Muscle layer of duodenum (tissue), 2 donors: Measurements from ENCODE around the gene GPR83.
"Not testable (repeated sequence)": the region's sequence is repeated elsewhere in the genome, so short reads cannot be mapped to it uniquely, and the experiment has no call there.

Experiments
- H3K27ac ChIP-seq: one replicate; pipeline ENCODE4 v1.7.0; 2013; ENCODE audit warnings: mild to moderate bottlenecking, low read length
- H3K27me3 ChIP-seq: one replicate; pipeline ENCODE4 v1.7.0; 2013; ENCODE audit warnings: low read depth, mild to moderate bottlenecking, control low read depth, low read length
- H3K36me3 ChIP-seq, 2 donors: one replicate each; pipeline ENCODE4 v1.7.0; 2013; ENCODE audit warnings: low read length in 2 of 2, control low read depth in 1 of 2, mild to moderate bottlenecking in 1 of 2; ENCODE audit not compliant: insufficient read depth in 2 of 2, control insufficient read depth in 1 of 2
- H3K4me1 ChIP-seq, 2 donors: one replicate each; pipeline ENCODE4 v1.7.0; 2013; ENCODE audit warnings: low read length in 2 of 2, mild to moderate bottlenecking in 2 of 2, control low read depth in 1 of 2, moderate library complexity in 1 of 2; ENCODE audit not compliant: insufficient read depth in 2 of 2, control insufficient read depth in 1 of 2
- H3K4me3 ChIP-seq, 2 donors: one replicate each; pipeline ENCODE4 v1.7.0; 2013; ENCODE audit warnings: low read length in 2 of 2, low read depth in 1 of 2, mild to moderate bottlenecking in 1 of 2
- H3K9me3 ChIP-seq, 2 donors: one replicate each; pipeline ENCODE4 v1.7.0; 2013; ENCODE audit warnings: low read length in 2 of 2, control low read depth in 1 of 2, mild to moderate bottlenecking in 1 of 2; ENCODE audit not compliant: control insufficient read depth in 1 of 2
- donor health status: healthy.

The GPR83 gene

GRCh38 chr11:94370576-94370975 is 30.6 kb downstream of the GPR83 start:
- not testable (repeated sequence) for H3K36me3 ChIP-seq, H3K27ac ChIP-seq, H3K9me3 ChIP-seq, H3K4me1 ChIP-seq, H3K27me3 ChIP-seq, H3K4me3 ChIP-seq

- H3K27ac ChIP-seq, H3K4me1 ChIP-seq, H3K9me3 ChIP-seq, H3K36me3 ChIP-seq, H3K4me3 ChIP-seq, H3K27me3 ChIP-seq: not testable (repeated sequence)
Measured at GRCh38 chr11:94350850-94351563, 50.2 kb downstream of the GPR83 start.

- not testable (repeated sequence) for H3K4me3 ChIP-seq, H3K27me3 ChIP-seq, H3K36me3 ChIP-seq, H3K27ac ChIP-seq, H3K9me3 ChIP-seq, H3K4me1 ChIP-seq
Measured at GRCh38 chr11:94346311-94346710, 54.9 kb downstream of the GPR83 start.

- no peak overlapping the region for H3K27ac ChIP-seq
Measured at GRCh38 chr11:94343495-94343894, 57.7 kb downstream of the GPR83 start.

GRCh38 chr11:94342250-94342649 is 59.0 kb downstream of the GPR83 start:
- Histone ChIP-seq H3K9me3 (no peaks in the 10 kb centered on the region), H3K4me1 (no peaks in the 10 kb centered on the region), H3K36me3 (no peaks in the 10 kb centered on the region), H3K27me3 (no peaks in the 10 kb centered on the region), H3K27ac (no peak overlapping the region), H3K4me3 (no peak overlapping the region)

More at GRCh38 chr11:94343495-94343894, 57.7 kb downstream of the GPR83 start:
- no peaks in the 10 kb centered on the region for H3K4me1 ChIP-seq
- H3K4me3 ChIP-seq = no peak overlapping the region
- no peaks in the 10 kb centered on the region for H3K36me3 ChIP-seq
- H3K9me3 ChIP-seq = no peaks in the 10 kb centered on the region
- H3K27me3 ChIP-seq = no peaks in the 10 kb centered on the region

GRCh38 chr11:94338651-94339050 is 62.6 kb downstream of the GPR83 start:
- H3K4me1 ChIP-seq = no peaks in the 10 kb centered on the region
- H3K36me3 ChIP-seq = no peaks in the 10 kb centered on the region
- no peak overlapping the region for H3K4me3 ChIP-seq
- H3K9me3 ChIP-seq = no peaks in the 10 kb centered on the region
- no peaks in the 10 kb centered on the region for H3K27me3 ChIP-seq
- H3K27ac ChIP-seq = no peak overlapping the region

- Histone ChIP-seq H3K36me3 (no peaks in the 10 kb centered on the region), H3K4me3 (no peak overlapping the region), H3K27ac (no peak overlapping the region), H3K4me1 (peaks cover 0 to 1% of the 10 kb centered on the region in 2 donors), H3K27me3 (no peaks in the 10 kb centered on the region), H3K9me3 (no peaks in the 10 kb centered on the region)
Measured at GRCh38 chr11:94336033-94336432, 65.2 kb downstream of the GPR83 start.

GRCh38 chr11:94332814-94333213 is 68.4 kb downstream of the GPR83 start:
- Histone ChIP-seq H3K36me3 (no peaks in the 10 kb centered on the region), H3K4me1 (peaks cover 0 to 8% of the 10 kb centered on the region in 2 donors), H3K9me3 (no peaks in the 10 kb centered on the region), H3K27me3 (no peaks in the 10 kb centered on the region), H3K27ac (no peak overlapping the region), H3K4me3 (no peak overlapping the region)

- no peak overlapping the region for H3K27ac ChIP-seq
- peaks cover 0 to 9% of the 10 kb centered on the region in 2 donors for H3K9me3 ChIP-seq
- H3K36me3 ChIP-seq = no peaks in the 10 kb centered on the region
- peaks cover 0 to 8% of the 10 kb centered on the region in 2 donors for H3K4me1 ChIP-seq
- H3K4me3 ChIP-seq = no peak overlapping the region
- H3K27me3 ChIP-seq = no peaks in the 10 kb centered on the region
Measured at GRCh38 chr11:94330789-94331188, 70.4 kb downstream of the GPR83 start.

- peaks cover 0 to 12% of the 10 kb centered on the region in 2 donors for H3K9me3 ChIP-seq
- no peaks in the 10 kb centered on the region for H3K36me3 ChIP-seq
- no peaks in the 10 kb centered on the region for H3K27me3 ChIP-seq
- no peak overlapping the region for H3K4me3 ChIP-seq
- no peak overlapping the region for H3K27ac ChIP-seq
- H3K4me1 ChIP-seq = peaks cover 0 to 8% of the 10 kb centered on the region in 2 donors
Measured at GRCh38 chr11:94329501-94329900, 71.7 kb downstream of the GPR83 start.

- Histone ChIP-seq H3K36me3 (no peaks in the 10 kb centered on the region), H3K9me3 (peaks cover 0 to 12% of the 10 kb centered on the region in 2 donors), H3K27me3 (no peaks in the 10 kb centered on the region), H3K27ac (no peak overlapping the region), H3K4me3 (no peak overlapping the region), H3K4me1 (peaks cover 0 to 8% of the 10 kb centered on the region in 2 donors)
Measured at GRCh38 chr11:94328587-94329080, 72.6 kb downstream of the GPR83 start.
